Endodermal cell (in vitro differentiated cells): ENCODE measurements around the gene ITCH. TPM values are rescaled to one million over a fixed set of nuclear protein-coding genes. Genes with fewer than 3 reads are reported as not detected.
A peak's percentile ranks its signal among the peaks of the same experiment; 100 is the strongest.
"Not testable (repeated sequence)": the region's sequence is repeated elsewhere in the genome, so short reads cannot be mapped to it uniquely, and the experiment has no call there.

Experiments
- DNase-seq: peaks from one replicate; pipeline ENCODE4 v3.0.0-alpha.2; 2017
- H3K27ac ChIP-seq: 2 replicates; pipeline ENCODE4 v1.5.1; 2013; ENCODE audit warnings: mild to moderate bottlenecking, low read depth, low read length, moderate library complexity
- H3K27me3 ChIP-seq: 2 replicates; pipeline ENCODE4 v1.6.1; 2013; ENCODE audit warnings: mild to moderate bottlenecking, low read length, moderate library complexity; ENCODE audit not compliant: insufficient read depth, control insufficient read depth, poor library complexity, severe bottlenecking
- H3K36me3 ChIP-seq: 2 replicates; pipeline ENCODE4 v1.7.0; 2013; ENCODE audit warnings: mild to moderate bottlenecking, low read length, moderate library complexity; ENCODE audit not compliant: control insufficient read depth, insufficient read depth
- H3K4me1 ChIP-seq: one replicate; pipeline ENCODE4 v1.7.0; 2013; ENCODE audit warnings: low read length; ENCODE audit not compliant: control insufficient read depth, insufficient read depth
- H3K4me3 ChIP-seq: 2 replicates; pipeline ENCODE4 v1.5.1; 2013; ENCODE audit warnings: mild to moderate bottlenecking, low read length, moderate library complexity
- H3K9ac ChIP-seq: 2 replicates; pipeline ENCODE4 v1.6.1; 2013; ENCODE audit warnings: mild to moderate bottlenecking, low read length, moderate library complexity; ENCODE audit not compliant: poor library complexity, severe bottlenecking; ENCODE audit errors: extremely low read depth
- H3K9me3 ChIP-seq: 2 replicates; pipeline ENCODE4 v1.6.1; 2013; ENCODE audit warnings: mild to moderate bottlenecking, low read length, moderate library complexity; ENCODE audit not compliant: control insufficient read depth
- H3K27ac Mint-ChIP-seq: 2 replicates; pipeline ENCODE4 v1.8.0; 2020; ENCODE audit warnings: mixed read lengths
- H3K27me3 Mint-ChIP-seq: 2 replicates; pipeline ENCODE4 v1.8.0; 2021; ENCODE audit warnings: mild to moderate bottlenecking, mixed read lengths; ENCODE audit not compliant: insufficient read depth
- H3K36me3 Mint-ChIP-seq: 2 replicates; pipeline ENCODE4 v1.8.0; 2020; ENCODE audit warnings: low read depth, mixed read lengths
- H3K4me1 Mint-ChIP-seq: 2 replicates; pipeline ENCODE4 v1.8.0; 2020; ENCODE audit warnings: mixed read lengths
- H3K4me3 Mint-ChIP-seq: 2 replicates; pipeline ENCODE4 v1.8.0; 2020; ENCODE audit warnings: mild to moderate bottlenecking, moderate library complexity, mixed read lengths
- H3K9me3 Mint-ChIP-seq: 2 replicates; pipeline ENCODE4 v1.8.0; 2020; ENCODE audit warnings: mild to moderate bottlenecking, mixed read lengths
- WGBS, 2 experiments: methylation state at CpG; one replicate each; pipeline versions ENCODE4 v1.1.5 to v1.1.7; 2013; ENCODE audit warnings: missing lambda C conversion rate in 2 of 2, mixed read lengths in 1 of 2; ENCODE audit not compliant: insufficient coverage in 1 of 2, insufficient read length in 1 of 2; 5-methylcytosine and 5-hydroxymethylcytosine counted together
- total RNA-seq, 2 donors: library from RNA; stranded (reverse); fragmentation: NEBNext Ultra II Directional in 1 of 2; extraction: Animal tissue kit (Norgen Biotek cat#: 25700) in 1 of 2; gene quantifications; 2 replicates in 1 of 2; 3 replicates in 1 of 2; pipeline ENCODE4 v1.2.1, GENCODE V29; 2021
- TF ChIP-seq, protein P1 (sequence below): fragments of 200-600 bp; sonication (generic); conservative IDR thresholded peaks from 2 replicates; pipeline ENCODE4 v1.5.0; 2021; ENCODE audit warnings: antibody characterized with exemption, mild to moderate bottlenecking

Gene ITCH
- total RNA-seq, 2 donors from 2014 or later = 65.1 to 84.4 TPM

DNA sequence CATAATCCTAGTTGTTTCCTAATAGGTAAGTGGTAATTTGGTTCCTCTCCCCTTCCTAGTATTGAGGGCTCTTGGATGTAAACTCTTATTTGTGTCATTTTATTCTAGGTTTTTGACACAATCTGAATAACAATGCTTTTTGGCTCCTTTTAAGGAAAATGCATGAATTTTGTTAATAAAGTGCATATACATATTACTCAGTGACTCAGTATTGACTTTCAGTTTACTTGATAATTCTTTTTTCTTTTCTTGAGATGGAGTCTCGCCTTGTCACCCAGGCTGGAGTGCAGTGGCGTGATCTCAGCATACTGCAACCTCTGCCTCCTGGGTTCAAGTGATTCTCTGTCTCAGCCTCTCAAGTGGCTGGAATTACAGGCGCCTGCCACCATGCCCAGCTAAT lies 19.1 kb downstream of the ITCH start:
- H3K36me3 Mint-ChIP-seq = peaks cover 58% of the 10 kb centered on the region
- no peak overlapping the region for H3K4me3 Mint-ChIP-seq
- no peaks in the 10 kb centered on the region for H3K9me3 Mint-ChIP-seq
- Histone ChIP-seq H3K4me1 (no peaks in the 10 kb centered on the region), H3K4me3 (no peak overlapping the region), H3K9ac (no peak overlapping the region), H3K27me3 (no peaks in the 10 kb centered on the region), H3K27ac (no peak overlapping the region), H3K9me3 (no peaks in the 10 kb centered on the region), H3K36me3 (peaks cover 28% of the 10 kb centered on the region)
- DNase-seq = no peak
- peaks cover 12% of the 10 kb centered on the region for H3K4me1 Mint-ChIP-seq
- TF ChIP-seq, protein P1, sequence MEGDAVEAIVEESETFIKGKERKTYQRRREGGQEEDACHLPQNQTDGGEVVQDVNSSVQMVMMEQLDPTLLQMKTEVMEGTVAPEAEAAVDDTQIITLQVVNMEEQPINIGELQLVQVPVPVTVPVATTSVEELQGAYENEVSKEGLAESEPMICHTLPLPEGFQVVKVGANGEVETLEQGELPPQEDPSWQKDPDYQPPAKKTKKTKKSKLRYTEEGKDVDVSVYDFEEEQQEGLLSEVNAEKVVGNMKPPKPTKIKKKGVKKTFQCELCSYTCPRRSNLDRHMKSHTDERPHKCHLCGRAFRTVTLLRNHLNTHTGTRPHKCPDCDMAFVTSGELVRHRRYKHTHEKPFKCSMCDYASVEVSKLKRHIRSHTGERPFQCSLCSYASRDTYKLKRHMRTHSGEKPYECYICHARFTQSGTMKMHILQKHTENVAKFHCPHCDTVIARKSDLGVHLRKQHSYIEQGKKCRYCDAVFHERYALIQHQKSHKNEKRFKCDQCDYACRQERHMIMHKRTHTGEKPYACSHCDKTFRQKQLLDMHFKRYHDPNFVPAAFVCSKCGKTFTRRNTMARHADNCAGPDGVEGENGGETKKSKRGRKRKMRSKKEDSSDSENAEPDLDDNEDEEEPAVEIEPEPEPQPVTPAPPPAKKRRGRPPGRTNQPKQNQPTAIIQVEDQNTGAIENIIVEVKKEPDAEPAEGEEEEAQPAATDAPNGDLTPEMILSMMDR = no peak
- H3K27ac Mint-ChIP-seq = no peak overlapping the region
- WGBS, 2 experiments = 94 to 100% methylated on average over 2 to 3 of the region's 3 CpGs
- no peaks in the 10 kb centered on the region for H3K27me3 Mint-ChIP-seq

- peaks cover 24% of the 10 kb centered on the region for H3K36me3 ChIP-seq
- not testable (repeated sequence) for H3K4me1 ChIP-seq, H3K4me3 Mint-ChIP-seq, H3K27me3 Mint-ChIP-seq, DNase-seq, H3K9me3 ChIP-seq, H3K9me3 Mint-ChIP-seq, H3K9ac ChIP-seq, H3K27ac Mint-ChIP-seq, H3K4me3 ChIP-seq, H3K27ac ChIP-seq, H3K27me3 ChIP-seq
- H3K4me1 Mint-ChIP-seq = peaks cover 12% of the 10 kb centered on the region
- 91 to 98% methylated on average over 9 to 13 of the region's 14 CpGs for WGBS, 2 experiments
- H3K36me3 Mint-ChIP-seq = peaks cover 52% of the 10 kb centered on the region
Observed at GRCh38 chr20:34382877-34383455, 19.9 kb downstream of the ITCH start.

- H3K27ac ChIP-seq = no peak overlapping the region
- H3K4me1 ChIP-seq = no peaks in the 10 kb centered on the region
- DNase-seq = no peak
- H3K4me3 ChIP-seq = no peak overlapping the region
- H3K36me3 ChIP-seq = peaks cover 25% of the 10 kb centered on the region
- Mint-ChIP-seq H3K4me3 (no peak overlapping the region), H3K36me3 (peaks cover 48% of the 10 kb centered on the region), H3K27ac (peak overlapping the region; percentile 72), H3K27me3 (no peaks in the 10 kb centered on the region), H3K4me1 (peaks cover 18% of the 10 kb centered on the region), H3K9me3 (no peaks in the 10 kb centered on the region)
- no peaks in the 10 kb centered on the region for H3K9me3 ChIP-seq
- H3K27me3 ChIP-seq = no peaks in the 10 kb centered on the region
- TF ChIP-seq, protein P1 = no peak
- WGBS, 2 experiments = 81 to 83% methylated on average over 1 of the region's 1 CpG
- no peak overlapping the region for H3K9ac ChIP-seq
Observed at GRCh38 chr20:34385464-34385863, 22.4 kb downstream of the ITCH start.

- H3K9ac ChIP-seq = no peak overlapping the region
- 90 to 92% methylated on average over 3 of the region's 3 CpGs for WGBS, 2 experiments
- DNase-seq = no peak
Observed at GRCh38 chr20:34388000-34388399, 24.9 kb downstream of the ITCH start.

More at GRCh38 chr20:34388000-34388399, 24.9 kb downstream of the ITCH start:
- peak overlapping the region; percentile 56 for H3K27ac Mint-ChIP-seq
- no peak overlapping the region for H3K27ac ChIP-seq
- no peaks in the 10 kb centered on the region for H3K27me3 Mint-ChIP-seq
- H3K27me3 ChIP-seq = no peaks in the 10 kb centered on the region
- H3K9me3 ChIP-seq = no peaks in the 10 kb centered on the region
- no peaks in the 10 kb centered on the region for H3K4me1 ChIP-seq
- peaks cover 14% of the 10 kb centered on the region for H3K4me1 Mint-ChIP-seq
- TF ChIP-seq, protein P1 = no peak
- H3K4me3 Mint-ChIP-seq = no peak overlapping the region
- H3K36me3 ChIP-seq = peaks cover 36% of the 10 kb centered on the region
- H3K36me3 Mint-ChIP-seq = peaks cover 43% of the 10 kb centered on the region
- no peaks in the 10 kb centered on the region for H3K9me3 Mint-ChIP-seq
- no peak overlapping the region for H3K4me3 ChIP-seq
